HUDEP-2 (cell line): Measurements from ENCODE around the gene IL17RB.

Experiments used
- DNase-seq, 76 experiments: peaks; one replicate each; lab custom pipeline; 2025; ENCODE audit not compliant: unreplicated experiment in 76 of 76; lab: John Stamatoyannopoulos, UW

IL17RB gene

GRCh38 chr3:53811143-53811927 is 35.0 kb upstream of the IL17RB start:
- no peak for DNase-seq

GRCh38 chr3:53812434-53812833 is 33.9 kb upstream of the IL17RB start:
- DNase-seq = peak in 1 of 76 experiments; percentile 5

- DNase-seq = no peak
Observed at GRCh38 chr3:53813229-53813628, 33.1 kb upstream of the IL17RB start.

DNA sequence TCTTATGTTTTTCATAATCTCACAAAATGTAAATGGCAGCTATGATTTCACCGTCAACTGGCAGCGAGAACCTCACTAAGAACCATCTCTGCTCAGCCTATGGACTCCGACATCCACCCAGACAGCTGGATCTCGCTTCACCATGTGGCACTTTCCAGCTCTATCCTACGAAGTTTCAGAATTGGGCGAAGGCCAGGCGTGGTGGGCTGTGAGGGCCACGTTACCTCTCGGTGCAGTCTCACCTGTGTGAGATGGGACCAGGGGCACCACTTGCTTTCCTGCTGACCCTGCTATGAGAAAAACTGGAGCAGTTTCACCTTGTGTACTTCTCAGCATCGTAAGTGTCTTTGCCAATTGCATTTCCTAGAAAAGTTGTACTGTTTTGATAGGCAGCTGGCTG is 32.5 kb upstream of the IL17RB start:
- DNase-seq = no peak

- no peak for DNase-seq
Observed at GRCh38 chr3:53815067-53815466, 31.3 kb upstream of the IL17RB start.

DNA sequence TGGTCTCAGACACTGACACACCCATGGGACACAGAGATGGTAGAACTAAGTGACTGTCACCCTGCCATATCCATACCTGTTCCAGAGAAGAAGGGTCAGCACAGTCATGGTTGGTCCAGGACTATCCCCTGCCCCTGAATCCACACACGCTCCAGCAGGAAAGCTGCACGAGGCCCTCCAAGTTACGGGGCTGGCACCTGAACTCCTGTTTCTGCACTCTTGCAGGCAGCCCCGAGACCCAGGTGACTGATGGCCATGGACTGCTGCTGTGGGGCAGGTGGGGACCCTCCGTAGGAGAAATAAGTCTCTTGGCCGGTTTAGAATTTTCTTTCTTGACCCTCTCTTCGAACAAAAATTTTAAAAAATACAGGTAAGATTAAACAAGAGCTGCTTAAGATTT is 30.7 kb upstream of the IL17RB start:
- no peak for DNase-seq

DNA sequence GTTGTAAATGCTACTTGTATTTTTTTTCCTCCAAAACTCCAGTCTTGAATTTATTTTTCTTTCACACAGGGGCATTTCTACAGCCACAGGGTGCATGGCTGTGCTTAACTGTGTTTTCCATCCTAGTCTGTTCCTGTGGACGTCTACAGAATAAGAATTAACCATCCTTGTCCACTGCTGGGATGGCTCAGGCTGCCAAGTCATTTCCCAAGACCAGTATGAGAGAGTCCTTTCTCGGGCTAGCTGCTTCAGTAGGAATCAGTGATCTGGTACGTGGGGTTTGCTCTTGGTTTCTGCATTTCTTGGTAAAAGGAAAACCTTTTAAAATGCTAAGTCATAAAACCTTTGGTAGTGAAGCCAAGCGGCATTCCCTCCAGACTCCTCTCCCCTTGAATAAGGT is 29.9 kb upstream of the IL17RB start:
- DNase-seq = no peak

- no peak for DNase-seq
Observed at GRCh38 chr3:53817211-53817610, 29.2 kb upstream of the IL17RB start.

DNA sequence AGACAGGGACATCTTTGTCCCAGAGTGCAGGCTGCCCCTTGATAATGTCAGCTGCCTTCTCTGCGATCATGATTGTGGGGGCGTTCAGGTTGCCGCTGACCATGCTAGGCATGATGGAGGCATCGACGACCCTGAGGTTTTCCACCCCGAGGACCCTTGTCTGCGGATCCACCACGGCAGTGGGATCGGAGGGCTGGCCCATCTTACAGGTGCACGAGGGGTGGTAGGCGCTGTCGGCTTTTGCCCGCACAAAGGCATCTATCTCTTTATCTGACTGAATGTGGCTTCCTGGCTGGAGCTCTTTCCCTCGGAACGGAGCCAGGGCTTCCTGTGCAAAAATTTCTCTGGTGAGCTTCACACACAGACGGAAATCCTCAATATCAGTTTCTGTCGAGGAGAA is 28.6 kb upstream of the IL17RB start:
- DNase-seq = no peak

DNA sequence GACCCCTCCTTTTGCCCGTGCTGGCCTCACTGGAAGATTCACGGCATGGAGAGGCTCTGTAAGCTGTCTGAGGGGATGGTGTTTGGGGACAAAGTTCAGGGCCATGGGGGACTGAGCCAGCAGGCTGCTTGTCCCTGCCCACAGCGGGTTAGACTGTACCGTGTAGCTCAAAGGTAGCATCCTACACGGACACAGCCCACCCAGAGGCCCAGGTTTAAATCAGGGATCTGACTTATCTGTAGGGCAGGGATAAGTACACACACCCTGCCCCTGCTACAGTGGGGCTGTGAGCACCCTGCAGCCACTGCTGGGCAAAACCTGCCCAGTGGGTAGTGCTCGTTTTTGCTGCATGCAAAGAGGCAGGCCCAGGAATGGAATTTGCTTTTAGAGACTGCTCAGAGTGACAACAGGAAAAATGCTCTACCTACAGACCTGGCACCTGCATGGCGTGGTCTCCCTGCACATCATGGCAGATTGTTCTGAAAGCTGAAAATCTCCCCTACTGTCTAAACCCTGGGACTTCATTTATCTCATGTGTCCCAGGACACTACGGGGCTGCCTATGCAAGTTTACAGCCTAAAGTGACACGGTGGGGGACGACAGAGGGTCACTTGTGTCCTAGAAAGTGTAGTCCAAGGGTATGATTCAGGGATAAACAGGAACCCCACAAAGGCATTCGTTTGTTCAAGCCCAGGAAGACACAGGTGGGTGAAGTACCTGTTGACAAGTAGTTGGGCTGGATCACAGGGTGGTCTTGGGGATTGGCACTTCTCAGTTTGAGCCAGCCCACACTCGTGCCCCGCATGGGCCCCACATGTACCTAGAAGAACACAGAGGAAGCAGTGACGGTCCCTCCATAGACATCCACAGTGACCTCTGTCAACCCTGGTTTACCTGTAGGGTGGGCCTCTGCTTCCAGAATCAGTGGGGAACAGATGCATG is 27.9 kb upstream of the IL17RB start:
- DNase-seq = no peak

- DNase-seq = no peak
Observed at GRCh38 chr3:53819163-53819868, 27.1 kb upstream of the IL17RB start.

GRCh38 chr3:53820084-53820483 is 26.3 kb upstream of the IL17RB start:
- no peak for DNase-seq

- no peak for DNase-seq
Observed at GRCh38 chr3:53820756-53821580, 25.4 kb upstream of the IL17RB start.

DNA sequence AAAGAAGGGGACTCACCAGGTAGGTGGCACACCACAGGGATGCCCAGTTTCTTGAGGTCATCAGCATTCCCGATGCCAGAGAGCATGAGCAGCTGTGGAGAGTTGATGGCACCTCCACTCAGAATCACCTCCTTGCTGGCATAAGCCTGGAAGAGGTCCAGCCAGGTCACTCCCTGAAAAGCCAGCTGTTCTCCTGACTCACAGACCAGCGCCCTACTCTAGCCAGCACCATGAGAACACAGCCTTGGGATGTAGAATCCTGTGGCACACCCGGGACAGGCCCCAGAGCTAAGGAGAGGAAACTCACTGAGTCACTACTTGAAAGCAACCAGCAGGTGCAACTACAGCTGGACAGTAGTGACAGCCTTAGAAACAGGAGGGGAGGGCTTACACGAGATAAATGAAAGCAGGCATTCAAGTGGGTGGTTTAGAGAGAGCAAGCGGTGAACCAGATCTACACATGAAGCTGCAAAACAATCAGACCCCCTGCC is 24.7 kb upstream of the IL17RB start:
- no peak for DNase-seq

GRCh38 chr3:53822331-53822741 is 24.0 kb upstream of the IL17RB start:
- no peak for DNase-seq

- DNase-seq = no peak
Observed at GRCh38 chr3:53823026-53823955, 23.1 kb upstream of the IL17RB start.

DNA sequence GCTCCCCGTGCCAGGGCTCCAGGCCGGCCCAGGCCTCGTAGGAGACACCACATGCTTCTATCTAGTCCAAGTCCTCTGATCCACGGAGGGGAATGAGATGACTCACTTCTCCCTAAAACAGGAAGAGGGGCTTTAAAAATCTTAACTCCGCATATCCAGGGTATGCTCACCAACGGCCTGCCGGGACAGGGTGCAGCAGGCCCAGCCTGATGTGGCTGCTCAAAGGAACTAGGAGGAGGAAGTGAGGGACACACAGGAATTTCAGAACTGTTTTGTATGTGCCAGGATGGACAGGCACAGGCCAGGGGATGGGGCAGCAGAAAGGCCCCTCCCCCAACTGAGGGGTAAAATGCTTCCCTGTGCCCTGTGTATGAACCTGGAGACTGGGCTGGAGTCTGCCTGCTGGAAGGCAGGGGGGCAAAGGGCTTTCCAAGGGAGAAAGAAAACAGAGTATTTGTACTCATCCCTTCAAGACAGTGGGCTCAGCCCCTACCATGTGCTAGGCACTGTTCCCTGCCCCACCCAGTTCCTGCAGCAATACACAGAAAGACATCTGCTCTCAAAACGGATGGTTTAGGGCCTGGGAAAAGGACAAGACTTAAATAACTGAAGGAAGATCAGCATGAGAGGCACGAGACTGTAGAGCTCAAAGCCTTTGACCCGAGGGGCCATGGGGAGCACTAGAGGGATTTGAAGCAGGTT is 22.3 kb upstream of the IL17RB start:
- no peak for DNase-seq

DNA sequence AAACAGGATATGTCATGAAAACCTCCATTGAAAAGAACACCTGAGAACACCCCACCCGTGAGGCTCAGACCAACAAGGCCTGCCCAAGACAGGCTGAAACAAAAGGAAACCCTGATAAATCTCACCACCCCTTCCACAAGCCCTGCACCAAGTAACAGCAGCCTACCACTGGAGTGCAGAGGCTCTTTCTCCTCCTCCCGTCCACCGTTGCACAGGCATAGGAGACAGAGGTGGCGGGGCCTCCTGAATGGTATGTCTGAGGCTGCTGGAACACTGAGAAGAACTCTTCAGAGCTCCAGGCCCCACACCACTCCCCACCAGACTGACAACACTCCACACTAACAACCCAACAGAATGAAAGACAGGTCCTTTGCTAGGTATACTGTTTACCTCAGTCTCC is 21.6 kb upstream of the IL17RB start:
- no peak for DNase-seq

GRCh38 chr3:53826048-53826447 is 20.3 kb upstream of the IL17RB start:
- no peak for DNase-seq
